Ectodermal cell (in vitro differentiated cells): ENCODE results near the gene PIH1D1.

Experiments used
- H3K27ac ChIP-seq: 2 replicates; pipeline ENCODE4 v1.7.0; 2013; ENCODE audit warnings: mild to moderate bottlenecking, low read depth, low read length; ENCODE audit not compliant: insufficient read depth, poor library complexity, severe bottlenecking
- H3K27me3 ChIP-seq: 2 replicates; pipeline ENCODE4 v1.7.0; 2013; ENCODE audit warnings: mild to moderate bottlenecking, low read length; ENCODE audit not compliant: insufficient read depth, control insufficient read depth, poor library complexity, severe bottlenecking
- H3K36me3 ChIP-seq: one replicate; pipeline ENCODE4 v1.7.0; 2013; ENCODE audit warnings: low read length; ENCODE audit not compliant: control insufficient read depth, insufficient read depth
- H3K4me1 ChIP-seq: one replicate; pipeline ENCODE4 v1.7.0; 2013; ENCODE audit warnings: low read length; ENCODE audit not compliant: control insufficient read depth, insufficient read depth
- H3K4me3 ChIP-seq: 2 replicates; pipeline ENCODE4 v1.7.0; 2013; ENCODE audit warnings: low read depth, low read length, control low read depth; ENCODE audit not compliant: insufficient read depth
- H3K9me3 ChIP-seq: 2 replicates; pipeline ENCODE4 v1.7.0; 2013; ENCODE audit warnings: mild to moderate bottlenecking, low read length, moderate library complexity; ENCODE audit not compliant: control insufficient read depth
- WGBS, 2 experiments: methylation state at CpG; one replicate each; pipeline ENCODE4 v1.1.7; 2013; ENCODE audit warnings: missing lambda C conversion rate in 2 of 2; 5-methylcytosine and 5-hydroxymethylcytosine counted together

PIH1D1 gene

GRCh38 chr19:49436381-49437017 lies 15.1 kb downstream of the PIH1D1 start:
- H3K27ac ChIP-seq, result no peak overlapping the region
- H3K4me3 ChIP-seq, result no peak overlapping the region
- no peaks in the 10 kb centered on the region for H3K36me3 ChIP-seq
- H3K27me3 ChIP-seq, result peaks cover 97% of the 10 kb centered on the region
- no peaks in the 10 kb centered on the region for H3K4me1 ChIP-seq
- WGBS, 2 experiments, result 66 to 69% methylated on average over 42 of the region's 42 CpGs
- H3K9me3 ChIP-seq, result no peaks in the 10 kb centered on the region

GRCh38 chr19:49435670-49436069 lies 15.9 kb downstream of the PIH1D1 start:
- H3K27ac ChIP-seq, result no peak overlapping the region
- peaks cover 5% of the 10 kb centered on the region for H3K4me1 ChIP-seq
- no peaks in the 10 kb centered on the region for H3K9me3 ChIP-seq
- 93 to 94% methylated on average over 10 of the region's 10 CpGs for WGBS, 2 experiments
- H3K27me3 ChIP-seq, result peaks cover 96% of the 10 kb centered on the region
- no peak overlapping the region for H3K4me3 ChIP-seq
- no peaks in the 10 kb centered on the region for H3K36me3 ChIP-seq

- Histone ChIP-seq H3K36me3 (no peaks in the 10 kb centered on the region), H3K9me3 (no peaks in the 10 kb centered on the region), H3K27ac (no peak overlapping the region), H3K27me3 (peaks cover 96% of the 10 kb centered on the region), H3K4me1 (peaks cover 5% of the 10 kb centered on the region), H3K4me3 (no peak overlapping the region)
- WGBS, 2 experiments, result 91% methylated on average over 18 of the region's 18 CpGs
Measured at GRCh38 chr19:49434907-49435583, 16.6 kb downstream of the PIH1D1 start.

- WGBS, 2 experiments, result 69 to 72% methylated on average over 31 of the region's 31 CpGs
- Histone ChIP-seq H3K9me3 (no peaks in the 10 kb centered on the region), H3K4me1 (peaks cover 8% of the 10 kb centered on the region), H3K27ac (no peak overlapping the region), H3K27me3 (peaks cover 96% of the 10 kb centered on the region), H3K4me3 (no peak overlapping the region), H3K36me3 (no peaks in the 10 kb centered on the region)
Measured at GRCh38 chr19:49433240-49433901, 18.2 kb downstream of the PIH1D1 start.

GRCh38 chr19:49432141-49433073 lies 19.2 kb downstream of the PIH1D1 start:
- Histone ChIP-seq H3K27ac (no peak overlapping the region), H3K4me1 (peaks cover 8% of the 10 kb centered on the region), H3K9me3 (no peaks in the 10 kb centered on the region), H3K36me3 (no peaks in the 10 kb centered on the region), H3K4me3 (peak overlapping the region; percentile 13), H3K27me3 (peaks cover 96% of the 10 kb centered on the region)
- WGBS, 2 experiments, result 16% methylated on average over 63 of the region's 63 CpGs

GRCh38 chr19:49431330-49431749 lies 20.3 kb downstream of the PIH1D1 start:
- no peaks in the 10 kb centered on the region for H3K9me3 ChIP-seq
- H3K4me1 ChIP-seq, result peaks cover 12% of the 10 kb centered on the region
- WGBS, 2 experiments, result 79 to 85% methylated on average over 28 to 29 of the region's 29 CpGs
- H3K36me3 ChIP-seq, result no peaks in the 10 kb centered on the region
- H3K4me3 ChIP-seq, result no peak overlapping the region
- H3K27me3 ChIP-seq, result peaks cover 96% of the 10 kb centered on the region
- H3K27ac ChIP-seq, result no peak overlapping the region

- no peak overlapping the region for H3K4me3 ChIP-seq
- WGBS, 2 experiments, result 75 to 80% methylated on average over 28 of the region's 28 CpGs
- H3K27me3 ChIP-seq, result peaks cover 96% of the 10 kb centered on the region
- peaks cover 17% of the 10 kb centered on the region for H3K4me1 ChIP-seq
- no peaks in the 10 kb centered on the region for H3K36me3 ChIP-seq
- H3K27ac ChIP-seq, result no peak overlapping the region
- no peaks in the 10 kb centered on the region for H3K9me3 ChIP-seq
Measured at GRCh38 chr19:49430678-49431329, 20.8 kb downstream of the PIH1D1 start.

- 83 to 84% methylated on average over 9 of the region's 9 CpGs for WGBS, 2 experiments
- H3K4me1 ChIP-seq, result peaks cover 21% of the 10 kb centered on the region
- peaks cover 96% of the 10 kb centered on the region for H3K27me3 ChIP-seq
- H3K27ac ChIP-seq, result no peak overlapping the region
- H3K36me3 ChIP-seq, result no peaks in the 10 kb centered on the region
- H3K9me3 ChIP-seq, result no peaks in the 10 kb centered on the region
- no peak overlapping the region for H3K4me3 ChIP-seq
Measured at GRCh38 chr19:49430172-49430677, 21.4 kb downstream of the PIH1D1 start.
